SU-DHL-6 (cell line): Measurements from ENCODE around the gene CASP10.

ENCODE experiments used
- CTCF ChIP-seq: fragments of 200-600 bp; sonication (generic); IDR thresholded peaks from one replicate; pipeline ENCODE4 v1.5.1; 2017; ENCODE audit warnings: antibody characterized with exemption, mild to moderate bottlenecking, low read length, moderate library complexity; ENCODE audit not compliant: insufficient read depth, poor library complexity, severe bottlenecking
- EZH2phosphoT487 ChIP-seq: fragments of 200-600 bp; sonication (generic), shearing (Covaris generic); conservative IDR thresholded peaks from 2 replicates; pipeline ENCODE4 v1.6.1; 2018; ENCODE audit warnings: mild to moderate bottlenecking, antibody characterized with exemption, low read length, moderate library complexity, mixed read lengths

- TF ChIP-seq CTCF, result no peak
- no peak for TF ChIP-seq EZH2phosphoT487
These were observed 59.8 kb downstream of the CASP10 start for GRCh38 chr2:201242571-201243277.
